ENCODE measurements around the gene GSTA4.

GSTA4 gene

GRCh38 chr6:52933778-52934177 lies 61.3 kb downstream of the GSTA4 start:
- H3K9me3 ChIP-seq (ENCODE audit: control insufficient read depth, insufficient read depth, low read length), result peaks cover 7% of the 10 kb centered on the region

GRCh38 chr6:52931351-52931750 lies 63.7 kb downstream of the GSTA4 start:
- H3K9me3 ChIP-seq (ENCODE audit: control insufficient read depth, insufficient read depth, low read length), result peaks cover 7% of the 10 kb centered on the region
- H3K36me3 ChIP-seq (ENCODE audit: control insufficient read depth, insufficient read depth, low read length), result no peaks in the 10 kb centered on the region
- no peak overlapping the region for H3K9ac ChIP-seq (ENCODE audit: low read depth, low read length)
- no peaks in the 10 kb centered on the region for H3K4me1 ChIP-seq (ENCODE audit: control insufficient read depth, insufficient read depth, low read length)
- no peak overlapping the region for H3K4me3 ChIP-seq (ENCODE audit: low read depth, low read length)
- no peaks in the 10 kb centered on the region for H3K27me3 ChIP-seq (ENCODE audit: control insufficient read depth, insufficient read depth, low read length)

More at GRCh38 chr6:52933778-52934177, 61.3 kb downstream of the GSTA4 start:
- H3K4me3 ChIP-seq (ENCODE audit: low read depth, low read length), result no peak overlapping the region
- no peaks in the 10 kb centered on the region for H3K4me1 ChIP-seq (ENCODE audit: control insufficient read depth, insufficient read depth, low read length)
- no peaks in the 10 kb centered on the region for H3K27me3 ChIP-seq (ENCODE audit: control insufficient read depth, insufficient read depth, low read length)
- no peak overlapping the region for H3K9ac ChIP-seq (ENCODE audit: low read depth, low read length)
- H3K36me3 ChIP-seq (ENCODE audit: control insufficient read depth, insufficient read depth, low read length), result no peaks in the 10 kb centered on the region

- no peaks in the 10 kb centered on the region for H3K36me3 ChIP-seq (ENCODE audit: control insufficient read depth, insufficient read depth, low read length)
- peaks cover 7% of the 10 kb centered on the region for H3K9me3 ChIP-seq (ENCODE audit: control insufficient read depth, insufficient read depth, low read length)
- no peaks in the 10 kb centered on the region for H3K27me3 ChIP-seq (ENCODE audit: control insufficient read depth, insufficient read depth, low read length)
- H3K4me3 ChIP-seq (ENCODE audit: low read depth, low read length), result no peak overlapping the region
- H3K4me1 ChIP-seq (ENCODE audit: control insufficient read depth, insufficient read depth, low read length), result no peaks in the 10 kb centered on the region
- no peak overlapping the region for H3K9ac ChIP-seq (ENCODE audit: low read depth, low read length)
Observed at GRCh38 chr6:52929321-52930164, 65.5 kb downstream of the GSTA4 start.

All from iPS-15b (cell line).